GM18520 (cell line): Measurements from ENCODE around the gene TMEM131L.
"Not testable (repeated sequence)": the region's sequence is repeated elsewhere in the genome, so short reads cannot be mapped to it uniquely, and the experiment has no call there.

ENCODE experiments used
- ATAC-seq: cut with Tn5 transposase; IDR thresholded peaks from one replicate; pipeline ENCODE4 v1.9.1; 2021; ENCODE audit not compliant: unreplicated experiment

Gene TMEM131L

DNA sequence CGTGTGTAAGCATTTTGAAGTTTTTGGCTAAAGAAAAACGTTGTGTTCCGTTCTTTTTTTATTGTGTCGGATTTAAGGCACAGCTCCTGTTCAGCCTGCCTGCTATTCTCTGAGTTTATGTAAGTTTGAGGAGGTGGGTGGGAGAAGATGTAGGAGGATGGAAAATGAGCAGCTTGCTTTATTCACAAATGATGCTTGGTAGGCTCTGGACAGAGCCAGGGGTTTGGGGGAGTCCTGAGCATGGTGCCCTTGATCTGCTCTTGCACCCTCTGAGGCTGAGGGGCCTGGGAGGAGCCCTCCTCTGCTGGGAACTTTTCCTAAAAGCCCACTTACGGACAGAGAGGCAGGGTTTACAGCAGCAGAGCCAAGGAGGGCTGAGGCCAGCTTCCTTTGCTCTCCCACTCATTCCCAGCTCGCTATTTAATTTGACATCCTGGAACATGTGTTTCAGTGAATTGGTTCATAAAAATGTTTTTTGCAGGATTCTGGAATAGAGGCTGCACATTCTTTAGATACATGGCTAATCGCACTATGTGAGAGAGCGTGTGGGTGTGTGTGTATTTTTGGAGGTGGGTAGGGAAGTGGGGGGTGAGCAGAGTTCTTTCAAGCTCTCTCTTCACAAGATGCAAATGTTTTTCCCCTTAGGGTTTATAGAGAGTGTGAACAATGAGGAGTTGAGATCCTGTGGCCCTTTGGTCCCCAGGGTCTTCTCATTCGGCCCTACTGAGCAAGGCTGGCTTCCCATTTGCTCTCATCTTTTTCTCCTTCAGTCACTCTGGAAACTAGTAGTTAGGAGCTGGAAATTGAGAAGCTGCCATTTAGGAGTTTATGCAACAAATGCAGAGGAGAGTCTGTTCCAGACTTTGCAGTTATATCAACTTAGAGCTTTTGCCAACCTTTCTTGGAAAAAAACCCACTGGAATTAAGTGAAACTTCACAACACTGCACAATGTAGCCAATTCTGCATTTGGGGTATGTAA, 32.1 kb downstream of the TMEM131L start:
- peak; percentile 51 for ATAC-seq

DNA sequence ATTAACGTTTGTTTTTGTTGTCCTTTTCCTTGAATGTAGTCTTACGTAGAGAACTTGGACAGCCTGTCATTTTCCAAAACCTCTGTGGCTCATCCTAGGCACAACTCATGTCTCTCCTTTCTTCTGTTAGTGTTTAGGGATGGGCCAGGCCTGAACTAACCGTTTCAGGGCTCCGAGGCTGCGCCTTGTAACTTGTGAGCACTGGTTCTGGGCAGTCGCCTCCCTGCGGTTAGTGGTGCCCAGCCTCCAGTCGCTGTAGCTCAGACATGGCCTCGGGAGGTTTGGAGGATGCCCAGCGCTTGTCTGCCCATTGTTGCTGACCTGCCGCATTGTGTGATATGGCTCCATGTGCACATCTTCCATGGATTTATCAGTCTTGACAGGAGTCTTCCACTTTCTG, 32.8 kb downstream of the TMEM131L start:
- ATAC-seq = no peak

DNA sequence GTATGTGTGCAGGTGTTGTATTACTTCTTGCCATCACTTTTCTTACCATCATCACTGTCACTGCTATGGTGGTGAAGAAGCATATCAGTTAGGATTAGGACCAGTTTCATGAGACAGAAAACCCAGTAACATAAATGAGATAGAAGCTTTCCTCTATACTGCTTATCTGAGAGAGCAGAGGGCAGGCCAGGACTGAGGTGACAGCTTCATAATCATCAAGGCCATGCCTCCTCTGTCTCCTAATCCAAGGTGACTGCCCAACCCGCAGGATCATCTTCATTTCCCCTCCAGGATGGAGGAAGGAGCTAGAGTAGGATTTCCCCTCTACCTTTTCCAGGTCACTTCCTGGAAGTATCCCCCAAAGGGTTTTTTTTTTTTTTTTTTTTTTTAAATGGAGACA, 35.4 kb downstream of the TMEM131L start:
- no peak for ATAC-seq

DNA sequence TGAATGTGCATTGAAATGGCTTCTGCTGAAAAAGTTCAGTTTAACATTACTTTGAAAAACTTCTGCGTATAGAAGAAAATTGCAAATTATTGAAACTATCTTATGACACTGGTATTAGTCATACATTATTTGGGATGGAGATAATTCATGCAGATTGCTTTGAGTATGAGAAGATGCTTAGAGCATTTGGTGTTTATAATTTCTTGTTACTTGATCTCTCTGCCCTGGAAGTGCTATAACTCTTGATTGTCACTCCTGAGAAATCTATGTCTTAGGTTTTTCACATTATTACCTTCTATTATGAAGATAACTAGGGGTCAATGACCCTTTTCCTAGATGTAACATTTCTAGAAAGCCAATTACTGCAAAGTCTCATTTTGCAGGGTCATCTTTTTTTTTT, 36.4 kb downstream of the TMEM131L start:
- ATAC-seq = no peak

DNA sequence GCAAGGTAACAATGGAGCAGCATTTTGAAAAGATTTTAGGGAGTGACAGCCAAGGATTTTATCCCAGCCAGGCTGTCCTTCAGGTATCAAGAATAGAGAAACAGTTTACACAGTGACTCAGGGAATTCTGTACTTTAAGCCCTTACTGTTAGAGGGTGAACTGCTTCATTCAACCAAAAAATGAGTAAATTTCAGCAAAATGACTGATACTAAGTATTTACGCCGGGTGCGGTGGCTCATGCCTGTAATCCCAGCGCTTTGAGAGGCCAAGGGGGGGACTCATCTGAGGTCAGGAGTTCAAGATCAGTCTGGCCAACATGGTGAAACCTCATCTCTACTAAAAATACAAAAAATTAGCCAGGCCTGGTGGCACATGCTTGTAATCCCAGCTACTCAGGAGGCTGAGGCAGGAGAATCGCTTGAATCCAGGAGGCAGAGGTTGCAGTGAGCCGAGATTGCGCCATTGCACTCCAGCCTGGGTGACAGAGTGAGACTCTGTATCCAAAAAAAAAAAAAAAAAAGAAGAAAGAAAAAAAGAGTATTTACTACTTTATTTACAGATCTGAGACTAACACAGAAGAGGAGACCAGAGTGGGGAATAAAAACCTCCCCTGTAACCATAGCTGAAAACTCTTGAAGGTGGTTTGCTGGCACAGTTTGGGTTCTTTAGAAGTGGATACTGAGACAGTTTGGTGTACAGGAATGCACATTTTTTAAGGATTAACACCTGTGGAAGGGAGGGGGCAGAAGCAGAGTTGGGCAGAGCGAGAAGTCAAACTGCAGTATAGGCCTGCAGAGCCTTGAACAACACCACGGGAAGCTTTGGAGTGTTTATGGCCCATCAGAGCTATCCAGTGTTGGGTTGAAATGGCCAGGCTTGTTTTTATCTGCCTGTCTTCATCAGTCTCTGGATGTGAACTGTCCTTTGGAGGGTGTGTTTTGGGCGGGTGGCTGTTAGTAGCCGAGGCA, 40.5 kb downstream of the TMEM131L start:
- no peak for ATAC-seq

DNA sequence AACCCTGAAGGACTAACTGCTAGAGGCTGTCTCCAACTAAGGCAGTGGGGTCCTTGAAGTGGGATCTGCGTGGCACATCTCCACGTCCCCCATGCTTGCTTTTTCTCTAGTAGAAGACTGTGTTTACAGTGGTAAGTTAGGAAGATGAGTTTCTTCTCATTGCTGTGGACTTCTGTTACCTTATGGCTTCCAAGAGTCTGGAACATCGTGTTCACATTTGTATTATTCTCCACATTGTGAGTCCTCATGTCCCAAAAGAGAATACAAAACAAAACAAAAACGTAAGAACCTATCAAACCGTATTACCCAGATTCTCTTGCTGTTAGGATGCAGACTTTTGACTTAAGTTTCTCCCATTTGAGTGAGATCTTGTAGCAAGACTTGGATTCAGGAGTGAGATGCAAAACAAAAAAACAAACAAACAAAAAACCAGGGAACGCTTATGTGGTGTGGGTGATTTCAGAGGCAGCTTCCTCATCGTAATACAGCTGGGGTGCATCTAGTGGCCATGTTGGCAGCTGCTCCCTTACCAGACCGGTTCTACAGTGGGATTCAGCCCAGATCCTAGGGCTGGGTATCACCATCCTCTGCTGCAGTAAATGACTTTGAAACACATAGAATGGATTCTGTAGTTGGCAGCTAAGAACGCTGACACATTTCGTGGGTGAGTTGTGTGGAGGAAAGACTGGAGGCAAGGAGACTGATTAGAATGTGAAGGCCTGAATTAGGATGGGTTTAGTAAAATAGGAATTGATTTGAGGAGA, 41.3 kb downstream of the TMEM131L start:
- no peak for ATAC-seq

DNA sequence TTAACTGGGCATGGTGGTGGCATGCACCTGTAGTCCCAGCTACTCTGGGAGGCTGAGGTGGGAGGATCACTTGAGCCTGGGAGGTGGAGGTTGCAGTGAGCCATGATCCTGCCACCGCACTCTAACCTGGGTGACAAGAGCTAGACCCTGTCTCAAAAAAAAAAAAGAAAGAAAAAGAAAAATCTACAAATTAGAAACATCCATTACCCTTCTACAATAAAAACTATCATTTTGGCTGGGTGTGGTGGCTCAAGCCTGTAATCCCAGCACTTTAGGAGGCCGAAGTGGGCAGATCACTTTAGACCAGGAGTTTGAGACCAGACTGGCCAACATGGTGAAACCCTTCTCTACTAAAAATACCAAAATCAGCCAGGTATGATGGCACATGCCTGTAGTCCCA, 43.1 kb downstream of the TMEM131L start:
- not testable (repeated sequence) for ATAC-seq

DNA sequence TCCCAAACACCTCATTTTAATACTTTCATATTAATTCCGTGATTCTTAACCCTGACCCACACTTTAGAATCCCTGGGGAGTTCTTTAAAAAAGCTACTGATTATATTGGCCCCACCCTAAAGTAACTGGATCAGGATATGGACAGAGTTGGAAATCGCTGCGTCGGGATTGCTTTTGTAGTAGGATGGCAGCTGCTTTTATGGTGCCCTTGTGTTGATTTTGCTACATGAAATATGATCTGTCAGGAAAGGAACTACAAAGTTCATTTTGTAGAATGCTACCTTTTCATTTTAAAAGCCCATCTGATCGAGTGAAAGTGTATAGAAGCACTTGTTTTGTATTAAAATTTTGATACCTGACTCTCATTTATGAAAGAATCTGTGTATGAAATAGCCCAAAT, 43.6 kb downstream of the TMEM131L start:
- no peak for ATAC-seq

DNA sequence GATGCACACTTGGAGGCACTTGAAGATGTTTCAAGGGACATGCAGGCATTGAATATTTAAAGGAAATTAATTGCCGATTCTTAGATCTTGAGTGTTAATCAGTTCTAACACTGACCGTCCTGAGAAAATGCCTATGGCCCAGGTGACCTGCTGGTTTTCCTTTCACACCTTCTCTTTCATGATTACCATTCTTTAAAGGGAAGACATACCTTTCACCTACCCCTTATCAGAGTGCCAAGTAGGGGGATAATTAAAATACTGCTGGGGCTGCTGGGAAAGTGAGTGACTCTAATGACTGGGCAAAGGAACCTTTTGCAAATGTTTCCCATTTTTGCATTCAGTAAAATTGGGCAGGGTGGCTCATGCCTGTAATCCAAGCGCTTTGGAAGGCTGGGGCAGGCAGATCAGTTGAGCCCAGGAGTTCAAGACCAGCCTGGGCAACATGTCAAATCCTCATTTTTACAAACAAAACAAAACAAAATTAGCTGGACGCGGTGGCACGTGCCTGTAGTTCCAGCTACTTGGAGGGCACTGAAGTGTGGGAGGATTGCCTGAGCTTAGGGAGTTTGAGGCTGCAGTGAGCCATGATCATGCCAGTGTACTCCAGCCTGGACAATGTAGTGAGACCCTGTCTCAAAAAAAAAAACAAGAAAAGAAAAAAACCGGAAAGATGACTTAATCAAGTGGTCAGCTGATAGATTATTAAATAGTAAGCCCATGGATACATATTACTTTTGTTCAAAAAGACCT, 44.3 kb downstream of the TMEM131L start:
- ATAC-seq = no peak

DNA sequence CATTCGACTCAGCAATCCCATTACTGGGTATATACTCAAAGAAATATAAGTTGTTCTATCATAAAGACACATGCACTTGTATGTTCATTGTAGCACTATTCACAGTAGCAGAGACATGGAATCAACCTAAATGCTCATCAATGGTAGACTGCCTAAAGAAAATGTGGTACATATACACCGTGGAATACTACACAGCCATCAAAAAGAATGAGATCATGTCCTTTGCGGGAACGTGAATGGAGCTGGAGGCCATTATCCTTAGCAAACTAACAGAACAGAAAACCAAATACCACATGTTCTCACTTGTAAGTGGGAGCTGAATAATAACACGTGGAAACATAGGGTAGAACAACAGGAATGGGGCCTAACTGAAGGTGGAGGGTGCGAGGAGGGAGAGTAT, 44.9 kb downstream of the TMEM131L start:
- ATAC-seq = no peak

DNA sequence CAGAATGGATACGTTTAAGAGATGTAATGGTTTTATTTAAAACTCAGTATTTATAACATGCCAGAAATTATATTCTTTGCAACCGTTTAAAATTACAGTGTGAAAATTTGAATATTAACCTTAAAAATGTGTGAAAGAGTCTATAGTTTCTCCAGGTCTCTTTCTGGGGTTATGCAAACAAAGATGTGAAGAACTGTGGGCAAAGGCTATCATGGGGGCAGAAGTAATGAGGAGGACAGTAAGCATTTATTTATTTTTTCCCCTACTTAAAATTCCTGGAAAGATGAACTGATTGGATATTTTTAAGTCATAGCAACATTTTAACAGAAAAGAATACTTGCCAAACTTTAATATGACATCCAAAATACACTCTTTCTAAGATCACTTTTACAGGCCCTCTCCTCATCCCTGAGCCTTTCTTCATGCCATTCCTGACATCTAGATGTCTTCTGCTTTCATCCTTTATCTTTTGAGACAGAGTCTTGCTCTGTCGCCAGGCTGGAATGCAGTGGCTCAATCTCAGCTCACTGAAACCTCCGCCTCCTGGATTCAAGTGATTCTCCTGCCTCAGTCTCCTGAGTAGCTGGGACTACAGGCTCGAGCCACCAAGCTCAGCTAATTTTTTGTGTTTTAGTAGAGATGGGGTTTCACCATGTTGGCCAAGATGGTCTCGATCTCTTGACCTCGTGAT, 46.1 kb downstream of the TMEM131L start:
- no peak for ATAC-seq

DNA sequence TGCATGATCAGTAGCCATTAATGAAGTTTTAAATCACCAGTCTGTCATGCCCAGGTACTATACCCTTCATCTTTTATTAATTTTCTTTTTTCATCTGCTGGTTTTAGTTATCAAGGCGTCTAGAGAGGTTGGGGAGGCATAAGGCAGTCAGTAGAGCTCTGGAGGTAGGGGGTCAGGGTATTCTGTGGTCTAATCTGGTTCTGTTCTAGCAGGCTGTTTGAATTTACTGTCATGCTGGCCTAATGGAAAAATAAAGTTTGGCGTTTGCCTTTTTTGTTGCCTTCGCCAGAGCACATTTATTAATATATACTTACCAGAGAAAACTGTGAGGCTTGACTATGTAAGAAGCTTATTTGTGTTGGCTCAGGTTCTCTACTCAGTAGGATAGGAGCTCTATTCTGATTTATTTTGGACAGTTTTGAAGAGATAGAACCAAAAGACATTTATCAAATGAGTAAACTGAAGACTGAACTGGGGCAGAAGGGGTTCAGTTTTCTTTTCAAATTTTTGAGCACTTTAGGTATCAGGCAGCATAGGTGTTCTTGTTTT, 46.9 kb downstream of the TMEM131L start:
- no peak for ATAC-seq

DNA sequence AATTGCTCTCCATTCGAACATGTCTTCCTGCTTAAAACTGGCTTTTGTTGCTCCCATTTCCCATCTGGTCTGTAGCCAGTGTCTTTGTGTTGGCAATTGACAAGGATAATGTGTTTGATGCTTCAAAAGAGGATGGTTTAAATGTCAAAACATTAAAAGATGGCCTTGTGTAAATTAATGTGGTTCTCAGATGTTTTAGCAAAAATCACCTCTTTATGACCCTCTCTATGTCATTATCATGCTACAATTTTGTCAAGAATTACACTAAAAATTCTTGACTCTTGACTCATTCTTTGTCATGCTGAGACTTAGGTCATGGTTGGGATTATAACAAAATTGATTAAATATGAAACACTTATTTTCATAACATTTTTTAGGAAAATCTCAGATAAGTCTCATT, 47.4 kb downstream of the TMEM131L start:
- no peak for ATAC-seq

DNA sequence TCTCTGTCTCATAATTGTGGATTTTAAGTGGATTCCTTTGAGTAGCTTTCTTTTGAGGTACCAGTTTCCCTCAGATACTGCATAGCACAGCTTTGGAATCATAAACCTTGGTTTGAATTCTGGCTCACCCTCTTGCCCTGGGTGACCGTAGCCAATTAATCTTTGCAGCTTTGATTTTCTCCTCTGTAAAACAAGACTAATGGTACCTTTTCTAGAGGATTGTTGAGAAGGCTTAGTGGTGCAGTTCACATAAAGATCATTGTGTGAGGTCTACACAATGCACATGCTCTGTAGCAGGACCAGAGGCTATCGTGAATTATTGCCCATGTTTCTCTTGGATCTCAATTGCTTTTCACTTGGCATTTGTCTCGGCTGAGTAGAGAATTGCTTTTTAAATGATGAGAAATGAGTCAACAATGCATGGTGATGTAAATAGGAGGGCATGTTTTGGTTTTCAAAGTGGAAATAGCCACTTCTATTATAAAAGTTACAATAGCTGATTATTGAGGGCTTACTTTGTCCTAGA, 47.9 kb downstream of the TMEM131L start:
- no peak for ATAC-seq

DNA sequence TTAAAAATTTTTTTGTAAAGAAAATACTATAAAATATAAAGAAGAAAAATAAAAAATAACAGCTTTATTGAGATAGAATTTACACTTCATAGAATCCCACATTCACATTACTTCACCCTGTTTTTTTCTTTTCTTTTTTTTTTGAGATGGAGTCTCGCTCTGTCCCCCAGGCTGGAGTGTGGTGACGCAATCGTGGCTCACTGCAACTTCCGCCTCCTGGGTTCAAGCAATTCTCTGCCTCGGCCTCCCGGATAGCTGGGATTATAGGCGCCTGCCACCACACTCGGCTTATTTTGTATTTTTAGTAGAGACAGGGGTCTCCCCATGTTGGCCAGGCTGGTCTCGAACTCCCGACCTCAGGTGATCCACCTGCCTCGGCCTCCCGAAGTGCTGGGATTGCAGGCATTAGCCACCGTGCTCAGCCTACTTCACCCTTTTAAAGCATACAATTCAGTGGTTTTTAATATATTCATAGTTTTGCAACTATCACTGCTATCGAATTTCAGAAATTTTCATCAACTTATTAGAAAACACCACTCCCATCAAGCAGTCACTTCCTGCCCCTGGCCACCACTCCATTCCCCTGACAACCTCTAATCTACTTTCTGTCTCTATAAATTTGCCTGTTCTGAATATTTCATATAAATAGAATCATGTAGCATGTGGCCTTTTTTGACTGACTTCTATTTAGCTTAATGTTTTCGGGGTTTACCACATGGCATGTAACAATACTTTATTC, 48.7 kb downstream of the TMEM131L start:
- no peak for ATAC-seq

DNA sequence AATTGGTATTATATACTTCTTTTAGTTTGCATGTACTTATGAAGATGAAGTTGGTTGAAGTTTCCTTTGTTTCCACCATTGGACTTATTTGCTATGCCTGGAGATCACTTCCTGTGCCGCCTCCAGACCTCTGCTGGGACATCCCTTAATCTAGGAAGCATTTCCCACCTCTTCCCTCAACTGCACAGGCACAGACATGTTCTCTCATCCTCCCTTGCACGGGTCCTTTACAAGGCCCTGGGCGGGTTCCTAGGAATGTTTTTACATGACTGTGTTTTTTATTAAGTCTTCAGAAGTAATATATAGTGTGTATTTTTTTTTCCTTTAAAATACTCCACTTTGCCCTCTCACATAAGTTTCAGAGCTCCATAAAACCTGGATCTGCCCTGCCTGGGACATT, 51.0 kb downstream of the TMEM131L start:
- ATAC-seq = no peak

DNA sequence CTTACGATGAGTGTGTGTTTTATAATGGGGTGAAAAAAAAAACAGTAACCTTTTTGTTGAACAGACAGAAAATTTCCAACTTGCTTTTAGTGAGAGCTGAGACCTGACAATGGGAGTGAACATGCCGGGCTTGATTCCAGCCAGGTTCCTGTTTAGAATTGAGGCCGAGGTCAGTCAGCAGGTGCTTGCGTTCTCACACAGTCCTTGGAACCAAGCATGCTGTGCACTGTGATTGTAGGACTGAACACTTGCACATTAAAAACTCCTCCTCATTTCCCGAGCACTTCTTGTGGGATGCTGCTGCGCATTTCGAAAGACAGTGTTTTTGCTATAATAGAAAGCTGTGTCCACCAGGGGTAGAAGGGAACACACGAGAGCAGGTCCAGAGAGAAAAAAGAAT, 51.8 kb downstream of the TMEM131L start:
- ATAC-seq = no peak

DNA sequence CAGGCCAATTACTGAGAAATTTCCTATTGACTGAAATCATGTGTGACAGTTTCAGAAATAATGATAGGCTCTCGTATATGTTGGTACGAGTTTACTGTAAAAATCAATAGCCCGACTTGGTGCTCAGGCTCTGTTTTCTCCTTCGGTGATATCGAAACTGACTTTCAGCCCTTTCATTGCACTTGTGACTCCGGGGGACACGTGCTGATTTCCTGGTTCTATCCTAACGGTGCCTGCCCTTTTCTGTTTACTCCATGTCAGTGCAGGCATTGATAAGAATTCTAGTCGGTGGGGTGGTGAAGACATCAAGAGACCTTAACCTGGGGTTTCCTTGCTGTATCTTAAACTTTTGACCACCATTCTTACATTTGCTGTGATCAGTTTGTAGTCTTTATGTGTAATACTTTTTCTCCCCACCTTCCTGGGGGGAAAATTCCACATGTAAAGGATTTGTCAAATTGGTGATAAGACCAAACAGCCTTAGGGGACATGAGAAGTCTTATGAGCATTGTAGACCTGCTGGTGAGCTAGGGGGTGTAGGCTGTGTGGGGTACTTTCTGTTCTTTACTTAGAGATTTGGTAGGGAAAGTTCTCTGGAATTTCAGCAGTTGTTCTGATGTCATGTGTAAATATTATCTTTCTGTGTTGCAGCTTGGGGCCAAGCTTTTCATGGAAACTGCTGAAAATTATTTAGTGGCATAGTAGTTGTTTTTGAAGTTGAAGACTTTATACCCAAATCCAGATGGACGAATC, 52.7 kb downstream of the TMEM131L start:
- no peak for ATAC-seq
